Measurements from ENCODE around the gene BARHL2.

The BARHL2 gene

DNA sequence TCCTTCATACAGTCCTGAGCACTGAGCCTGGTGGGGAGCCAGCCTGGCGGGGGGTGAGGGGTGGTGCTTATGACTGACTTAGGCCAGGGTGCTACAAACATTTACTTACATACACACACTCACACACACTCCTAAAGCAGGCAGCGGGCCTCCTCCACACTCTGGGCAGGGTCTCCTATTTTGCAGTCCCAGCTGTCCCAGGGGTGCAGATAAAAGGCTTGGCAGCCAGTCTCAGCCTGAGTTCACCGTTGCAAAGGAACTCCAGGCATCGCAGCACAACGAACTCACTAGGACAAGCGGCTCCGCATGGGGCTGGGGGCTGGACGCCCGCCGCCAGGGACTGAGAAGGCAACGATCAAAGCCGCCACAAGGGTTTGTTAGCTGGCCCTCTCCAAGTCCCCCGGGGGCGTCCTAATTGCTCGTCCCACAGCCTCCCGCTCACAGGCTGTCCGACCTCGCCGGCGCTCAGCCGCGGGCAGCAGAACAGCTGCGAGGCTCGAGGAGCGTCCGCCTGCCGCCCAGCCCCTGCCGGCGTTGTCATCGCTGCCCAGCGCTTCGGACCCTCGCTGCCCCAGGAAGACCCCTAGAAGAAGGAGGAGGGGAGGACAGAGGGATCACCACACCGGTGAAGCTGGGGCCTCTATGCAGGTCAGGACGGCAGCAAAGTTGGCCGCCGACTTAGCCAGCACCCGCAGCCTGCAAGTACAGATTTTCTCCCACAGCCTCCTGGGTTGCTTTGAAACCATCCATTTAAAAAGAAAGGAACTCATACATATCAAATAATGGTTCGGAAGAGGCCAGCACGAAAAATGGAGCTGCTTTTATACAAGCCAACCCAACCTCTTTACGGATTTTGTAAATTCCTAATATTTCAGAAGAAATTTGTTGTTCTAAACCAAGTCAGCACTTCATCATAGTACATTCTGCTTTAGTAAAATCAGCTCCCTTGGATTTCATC is 6.2 kb downstream of the BARHL2 start:
- no peak for DNase-seq (ENCODE audit: low read depth in 2 of 2, low spot score in 1 of 2)

DNA sequence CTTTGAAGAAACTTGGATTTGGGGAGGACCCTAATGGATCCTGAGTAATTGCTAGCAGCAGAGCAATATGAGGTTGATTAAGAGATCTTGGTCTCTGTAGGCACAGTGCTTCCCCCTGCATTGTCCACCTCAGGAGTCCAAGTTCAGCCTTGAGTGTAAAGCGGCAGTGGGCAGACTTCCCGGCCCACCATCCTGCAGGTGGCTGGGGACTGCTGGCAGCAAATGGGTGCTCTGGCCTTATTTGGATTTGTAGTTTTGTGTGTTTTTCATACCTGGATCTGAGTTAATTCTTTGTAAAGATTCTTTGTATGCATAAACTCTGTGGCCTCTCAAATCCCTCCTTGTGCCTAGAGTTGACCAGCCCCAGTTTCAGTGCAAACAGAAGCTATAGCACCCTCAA is 7.6 kb downstream of the BARHL2 start:
- DNase-seq (ENCODE audit: low read depth in 2 of 2, low spot score in 1 of 2): no peak

DNA sequence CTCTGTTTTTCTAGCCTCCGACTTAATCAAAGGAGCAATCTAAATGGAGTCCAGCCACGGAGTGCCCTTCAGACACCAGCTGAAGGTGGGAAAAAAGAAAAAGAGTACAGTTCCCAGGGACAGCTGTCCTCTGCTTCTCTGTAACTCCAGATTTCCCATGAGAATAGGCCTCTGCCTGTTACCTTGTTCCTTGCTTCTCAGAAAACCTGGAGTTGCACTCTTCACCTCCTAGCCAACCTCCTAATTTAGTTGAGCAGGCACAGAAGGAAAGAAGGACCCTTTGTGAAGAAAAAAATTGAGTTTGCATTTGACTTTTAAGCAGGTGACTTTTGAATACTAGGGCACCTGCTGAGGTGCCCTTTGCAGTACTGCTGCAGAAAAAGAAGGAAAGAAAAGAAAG is 8.3 kb downstream of the BARHL2 start:
- DNase-seq (ENCODE audit: low read depth in 2 of 2, low spot score in 1 of 2): no peak

DNA sequence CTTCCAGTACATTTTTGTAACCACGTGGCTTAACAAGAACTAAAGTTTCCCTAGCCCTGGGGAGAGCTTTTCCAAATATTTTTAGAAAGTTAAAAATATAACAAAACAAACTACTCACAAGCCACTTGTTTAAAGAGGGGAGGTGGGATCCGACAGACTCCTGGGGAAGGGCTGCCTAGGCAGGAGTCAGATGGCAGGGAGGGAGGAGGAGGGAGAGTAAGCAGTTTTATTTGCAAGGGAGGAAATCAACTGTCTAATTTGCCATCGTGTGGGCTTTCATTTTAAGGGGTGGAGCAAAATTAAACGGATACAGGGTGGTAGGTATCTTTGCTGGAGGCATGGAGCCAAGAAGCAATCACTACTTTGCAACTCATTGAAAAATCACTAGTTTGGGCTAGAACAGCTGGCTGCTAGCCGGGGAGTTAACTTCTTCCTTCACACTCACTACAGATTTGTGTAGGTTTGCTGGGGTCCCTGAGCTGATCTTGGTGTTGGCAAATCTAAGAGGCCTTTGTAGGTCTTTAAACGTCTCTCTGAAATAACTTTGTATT is 8.8 kb downstream of the BARHL2 start:
- no peak for DNase-seq (ENCODE audit: low read depth in 2 of 2, low spot score in 1 of 2)

DNA sequence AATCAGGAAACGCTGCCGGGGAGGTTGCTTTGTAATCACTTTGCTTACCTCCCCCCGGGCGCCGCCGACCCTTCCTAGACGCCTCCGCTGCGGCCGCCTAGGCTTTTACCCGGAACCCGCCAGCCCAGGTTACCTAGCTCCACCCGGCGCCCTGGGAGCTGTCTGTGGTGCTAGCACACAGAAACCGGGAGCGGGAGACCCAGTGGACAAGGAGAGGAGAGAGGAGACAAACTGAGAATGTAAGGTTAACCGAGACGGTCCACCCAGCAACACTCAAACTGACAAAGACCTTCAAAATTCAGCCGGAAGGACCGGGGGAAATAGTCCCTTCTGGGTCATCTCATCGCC is 9.8 kb downstream of the BARHL2 start:
- no peak for DNase-seq (ENCODE audit: low read depth in 2 of 2, low spot score in 1 of 2)

DNA sequence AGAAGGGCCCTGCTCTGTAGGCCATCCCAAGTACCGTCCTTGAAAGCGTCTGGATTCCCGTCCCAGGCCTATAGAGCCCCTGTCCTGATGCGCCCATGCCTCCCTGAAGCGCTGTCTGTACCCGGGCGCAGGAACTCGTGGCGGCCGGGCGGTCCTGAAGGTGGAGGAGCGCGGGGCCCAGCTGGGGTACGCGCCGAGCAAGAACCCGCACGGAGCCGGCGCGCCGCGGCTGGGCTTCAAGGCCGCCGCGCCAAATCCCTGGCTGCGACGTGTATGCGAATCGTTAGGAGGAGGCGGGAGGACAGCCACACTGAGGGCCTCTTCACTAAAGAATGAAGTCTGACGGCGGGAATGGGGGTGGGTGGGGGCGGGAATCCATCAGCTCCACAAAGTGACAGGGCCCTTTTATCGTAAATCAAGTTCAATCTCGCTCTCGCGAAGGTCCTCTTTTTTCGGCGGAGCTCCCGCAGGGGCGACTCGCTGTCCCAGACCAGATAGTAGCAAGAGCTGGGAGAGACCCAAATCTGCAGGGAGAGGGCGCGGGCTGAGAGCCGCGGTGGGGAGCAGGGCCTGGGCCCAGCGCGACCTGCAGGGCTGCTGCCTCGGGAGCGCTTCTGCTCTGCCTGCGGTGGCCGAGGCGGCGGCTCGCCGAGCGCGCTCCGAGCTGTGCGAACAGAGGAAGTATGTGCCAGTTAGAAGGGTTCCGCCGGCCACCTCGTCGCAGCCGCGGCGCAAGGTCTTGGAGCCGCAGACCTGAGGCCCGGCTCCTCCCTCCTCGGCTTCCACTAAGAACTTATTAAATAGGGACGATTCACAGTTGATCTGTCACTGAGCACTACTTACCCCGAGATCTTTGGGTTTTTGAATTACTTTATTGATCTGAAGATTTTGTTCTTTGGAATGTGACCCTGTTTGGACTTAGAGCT is 10.4 kb downstream of the BARHL2 start:
- DNase-seq (ENCODE audit: low read depth in 2 of 2, low spot score in 1 of 2): no peak

DNA sequence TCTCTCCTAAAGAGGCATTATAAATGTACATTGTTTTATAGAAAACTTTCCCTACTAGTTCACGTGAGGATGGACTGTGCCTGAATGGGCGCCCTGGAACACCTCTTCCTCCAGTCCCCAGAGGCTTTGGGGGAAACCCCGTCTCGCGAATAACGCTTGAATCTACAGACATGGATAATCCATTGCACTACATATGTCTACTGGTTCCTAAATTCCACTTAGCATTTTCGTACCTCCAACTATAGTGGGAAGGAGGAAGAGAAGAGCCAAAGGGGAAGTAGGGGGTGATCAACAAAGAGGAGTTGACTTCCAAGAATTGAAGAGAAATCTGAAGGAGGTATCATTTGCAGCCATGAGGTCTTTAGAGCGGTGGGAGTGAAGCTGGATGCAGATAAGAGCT is 11.1 kb downstream of the BARHL2 start:
- no peak for DNase-seq (ENCODE audit: low read depth in 2 of 2, low spot score in 1 of 2)

DNA sequence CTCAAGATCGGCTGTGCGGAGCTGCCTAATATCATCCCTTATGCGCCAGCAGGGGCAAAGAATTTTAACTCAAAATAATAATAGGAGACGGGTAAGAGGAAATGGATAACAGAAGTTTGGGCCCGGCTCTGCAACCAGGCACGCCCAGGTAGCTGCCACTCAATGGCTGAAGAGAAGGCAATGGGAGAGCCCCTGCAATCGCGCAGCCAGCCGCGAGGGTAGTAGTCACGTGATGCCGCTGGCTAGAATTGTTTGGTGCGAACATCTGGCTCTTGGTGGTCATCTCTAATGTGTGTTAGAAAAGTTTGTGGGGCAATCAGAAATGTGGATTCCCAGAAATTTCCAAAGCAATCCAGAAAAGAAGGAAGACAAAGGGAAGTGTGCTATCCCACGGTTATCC is 12.3 kb downstream of the BARHL2 start:
- no peak for DNase-seq (ENCODE audit: low read depth in 2 of 2, low spot score in 1 of 2)

DNA sequence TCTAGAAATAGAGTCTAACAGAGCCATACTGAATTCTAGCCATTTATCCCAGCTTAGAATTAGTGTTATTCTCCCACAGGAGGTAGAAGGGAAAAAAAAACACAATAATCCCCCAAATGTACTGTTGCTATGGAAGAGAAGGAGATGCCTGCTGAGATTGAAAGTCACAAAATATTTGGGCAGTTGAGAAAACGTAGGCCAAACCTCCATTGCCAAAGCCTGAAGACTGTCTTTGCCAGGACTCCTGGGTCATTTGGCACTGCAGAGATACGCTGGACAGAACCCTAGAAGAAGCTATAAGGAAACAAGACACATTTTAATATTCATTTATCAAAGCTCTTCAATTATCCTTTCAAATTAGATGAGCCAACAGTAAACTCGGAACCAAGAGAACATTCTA is 22.3 kb downstream of the BARHL2 start:
- DNase-seq (ENCODE audit: low read depth in 2 of 2, low spot score in 1 of 2): no peak

DNA sequence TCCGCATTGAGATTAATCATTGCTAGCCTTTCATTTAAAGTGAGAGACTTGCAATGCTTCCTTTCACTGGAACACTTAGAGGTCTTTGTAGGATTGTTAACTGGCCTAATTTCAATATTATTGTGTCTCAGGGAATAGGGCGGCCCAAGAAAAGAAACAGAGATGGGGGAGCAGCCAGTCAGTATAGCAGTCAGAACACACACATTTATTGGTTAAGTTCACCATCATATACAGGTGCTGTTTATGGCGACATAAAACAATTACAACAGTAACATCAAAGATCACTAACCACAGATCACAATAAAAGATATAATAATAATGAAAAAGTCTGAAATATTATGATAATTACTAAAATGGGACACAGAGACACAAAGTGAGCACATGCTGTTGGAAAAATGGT is 29.4 kb downstream of the BARHL2 start:
- no peak for DNase-seq (ENCODE audit: low read depth in 2 of 2, low spot score in 1 of 2)

DNA sequence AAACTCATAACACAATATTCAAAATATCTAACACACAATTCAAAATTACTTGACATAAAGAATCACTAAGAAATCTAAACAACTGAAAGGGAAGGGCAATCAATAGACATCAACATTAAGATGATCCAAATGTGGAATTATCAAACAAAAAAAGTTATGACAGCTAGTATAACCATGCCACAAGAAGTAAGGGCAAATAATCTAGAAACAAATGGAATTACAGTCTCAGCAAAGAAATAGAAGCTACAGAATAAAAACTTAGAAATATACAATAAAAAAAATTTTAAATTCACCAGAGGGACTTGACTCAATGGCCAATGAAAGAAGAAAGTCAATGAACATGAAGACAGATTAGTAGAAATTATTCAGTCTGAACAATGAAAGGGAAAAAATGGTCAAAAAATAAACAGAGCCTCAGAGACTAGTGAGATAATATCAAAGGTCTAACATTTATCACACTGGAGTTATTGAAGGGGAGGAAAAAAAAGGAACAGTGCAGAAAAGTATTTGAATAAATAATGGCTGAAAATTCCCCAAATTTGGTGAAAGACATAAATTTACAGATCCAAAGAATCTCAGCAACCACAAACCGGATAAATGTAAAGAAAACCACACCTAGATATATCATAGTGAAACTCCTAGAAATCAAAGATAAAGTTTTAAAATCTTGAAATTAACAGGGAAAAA is 41.8 kb downstream of the BARHL2 start:
- no peak for DNase-seq (ENCODE audit: low read depth in 2 of 2, low spot score in 1 of 2)

DNA sequence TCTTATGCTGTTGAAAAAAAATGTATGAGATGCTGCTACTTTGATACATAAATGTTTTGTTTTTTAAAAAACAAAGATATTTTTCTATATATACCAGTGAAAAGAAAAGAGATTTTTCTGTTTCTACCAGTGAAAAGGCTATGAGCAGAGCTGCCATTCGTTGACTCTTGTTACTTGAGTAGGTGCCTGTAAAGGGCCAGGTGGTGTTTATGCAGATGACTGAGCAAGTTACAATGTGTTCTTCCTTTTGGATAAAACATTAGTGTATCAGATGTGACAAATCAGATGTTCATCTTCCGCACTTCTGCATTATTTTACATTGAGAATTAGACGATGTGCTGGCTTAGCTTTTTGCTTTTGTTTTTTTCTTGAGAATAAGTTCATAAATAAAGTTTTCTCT is 45.4 kb downstream of the BARHL2 start:
- DNase-seq (ENCODE audit: low read depth in 2 of 2, low spot score in 1 of 2): no peak

DNA sequence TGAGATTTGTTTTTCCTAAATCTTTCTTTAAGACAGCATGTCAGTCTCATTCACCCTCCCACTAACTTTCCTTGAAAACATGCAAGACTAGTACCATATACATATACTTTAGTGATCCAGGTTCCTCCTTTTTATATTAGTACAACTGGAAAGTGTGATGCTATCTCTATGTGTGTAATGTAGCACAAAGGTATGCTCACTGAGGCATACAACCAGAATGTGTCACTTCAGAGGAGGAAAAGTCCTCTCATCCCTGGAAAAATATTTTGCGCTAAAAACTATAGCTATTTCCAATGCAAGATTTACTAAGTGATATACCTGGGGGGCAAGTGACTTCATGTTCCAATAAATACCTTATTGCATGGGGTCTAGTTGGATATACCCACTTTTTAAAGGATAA is 45.9 kb downstream of the BARHL2 start:
- no peak for DNase-seq (ENCODE audit: low read depth in 2 of 2, low spot score in 1 of 2)
